ENCODE measurements around the gene PABPN1. TPM values are rescaled to one million over a fixed set of nuclear protein-coding genes. Genes with fewer than 3 reads are reported as not detected.

PABPN1 gene
- total and polyA plus RNA-seq, 2 of the 13 experiments (the other 11 are each of a cell fraction or from before 2014, with no cell fraction given), result 233 to 524 TPM

- TF ChIP-seq HBP1 (CRISPR knock-in tag; IDR thresholded peaks at IDR 0.05; ENCODE audit: low read depth), result 0 out of 2 replicates have a peak, but pooled peaks have one; percentile 14
- 0 out of 2 replicates have a peak, but pooled peaks have one; percentile 20 for TF ChIP-seq KDM5B (CRISPR knock-in tag; IDR thresholded peaks at IDR 0.05; ENCODE audit: borderline replicate concordance)
- peak; percentile 64 for TF ChIP-seq ZBTB2 (CRISPR knock-in tag; IDR thresholded peaks at IDR 0.05; ENCODE audit: low read depth)
- TF ChIP-seq ZNF629 (CRISPR knock-in tag; conservative IDR thresholded peaks at IDR 0.05), result no peak
- TF ChIP-seq ZNF549 (CRISPR knock-in tag; IDR thresholded peaks at IDR 0.05), result no peak
- TF ChIP-seq ZNF777 (CRISPR knock-in tag; IDR thresholded peaks at IDR 0.05), result no peak
- peak; percentile 38; the same call in 1 of the 2 replicates for TF ChIP-seq THAP9 (CRISPR knock-in tag; IDR thresholded peaks at IDR 0.05; ENCODE audit: borderline replicate concordance)
- 0 out of 2 replicates have a peak, but pooled peaks have one; percentile 19 for TF ChIP-seq KIAA2018 (CRISPR knock-in tag; IDR thresholded peaks at IDR 0.05; ENCODE audit: borderline replicate concordance)
These were observed 31.5 kb downstream of the PABPN1 start, which contains the start of gene SLC22A17 (continued) for GRCh38 chr14:23352506-23353432.
